Activated T-cell treated with anti-CD3 and anti-CD28 coated beads, Interleukin-2, amount 50 U/mL, for 24 hours (primary cell): ENCODE measurements around the gene TAB3.

Experiments
- DNase-seq: peaks from one replicate; pipeline ENCODE4 v3.0.0-alpha.2; 2020
- H3K27ac Mint-ChIP-seq: 2 replicates; pipeline ENCODE4 v1.8.0; 2020; ENCODE audit warnings: mild to moderate bottlenecking, mixed read lengths
- H3K27me3 Mint-ChIP-seq: 2 replicates; pipeline ENCODE4 v1.8.0; 2020; ENCODE audit warnings: mixed read lengths
- H3K36me3 Mint-ChIP-seq: 2 replicates; pipeline ENCODE4 v1.8.0; 2020; ENCODE audit warnings: low read depth, mixed read lengths
- H3K4me1 Mint-ChIP-seq: 2 replicates; pipeline ENCODE4 v1.8.0; 2020; ENCODE audit warnings: low read depth, mixed read lengths
- H3K4me3 Mint-ChIP-seq: 2 replicates; pipeline ENCODE4 v1.8.0; 2020; ENCODE audit warnings: mild to moderate bottlenecking, moderate library complexity, mixed read lengths
- H3K9me3 Mint-ChIP-seq: 2 replicates; pipeline ENCODE4 v1.8.0; 2020; ENCODE audit warnings: mixed read lengths

Gene TAB3

GRCh38 chrX:30786374-30786773 lies 102.7 kb downstream of the TAB3 start:
- H3K36me3 Mint-ChIP-seq: no peaks in the 10 kb centered on the region
- no peak overlapping the region for H3K27ac Mint-ChIP-seq
- H3K9me3 Mint-ChIP-seq: no peaks in the 10 kb centered on the region
- H3K27me3 Mint-ChIP-seq: peaks cover 12% of the 10 kb centered on the region
- peaks cover 16% of the 10 kb centered on the region for H3K4me1 Mint-ChIP-seq
- H3K4me3 Mint-ChIP-seq: no peak overlapping the region
- no peak for DNase-seq

GRCh38 chrX:30781711-30782444 lies 107.2 kb downstream of the TAB3 start:
- no peaks in the 10 kb centered on the region for H3K9me3 Mint-ChIP-seq
- no peak overlapping the region for H3K4me3 Mint-ChIP-seq
- H3K4me1 Mint-ChIP-seq: peaks cover 19% of the 10 kb centered on the region
- peak overlapping the region; percentile 70 for H3K27ac Mint-ChIP-seq
- H3K36me3 Mint-ChIP-seq: no peaks in the 10 kb centered on the region
- H3K27me3 Mint-ChIP-seq: peaks cover 39% of the 10 kb centered on the region
- DNase-seq: no peak

GRCh38 chrX:30779453-30780030 lies 109.5 kb downstream of the TAB3 start:
- Mint-ChIP-seq H3K36me3 (no peaks in the 10 kb centered on the region), H3K4me3 (no peak overlapping the region), H3K9me3 (peaks cover 3% of the 10 kb centered on the region), H3K27ac (no peak overlapping the region), H3K27me3 (peaks cover 44% of the 10 kb centered on the region), H3K4me1 (peaks cover 16% of the 10 kb centered on the region)
- DNase-seq: no peak

GRCh38 chrX:30777575-30777974 lies 111.5 kb downstream of the TAB3 start:
- Mint-ChIP-seq H3K27ac (no peak overlapping the region), H3K4me1 (peaks cover 16% of the 10 kb centered on the region), H3K9me3 (peaks cover 3% of the 10 kb centered on the region), H3K4me3 (no peak overlapping the region), H3K27me3 (peaks cover 44% of the 10 kb centered on the region), H3K36me3 (no peaks in the 10 kb centered on the region)
- DNase-seq: no peak
